Smooth muscle cell (in vitro differentiated cells): ENCODE measurements around the gene USP4. TPM values are rescaled to one million over a fixed set of nuclear protein-coding genes. Genes with fewer than 3 reads are reported as not detected.

ENCODE experiments used
- DNase-seq: peaks from one replicate; lab custom pipeline; 2025; ENCODE audit not compliant: unreplicated experiment; lab: John Stamatoyannopoulos, UW
- H2AFZ ChIP-seq: fragments of 200-600 bp; sonication (generic); 2 replicates; pipeline ENCODE4 v1.6.0; 2016; ENCODE audit warnings: antibody characterized with exemption, low read depth, mild to moderate bottlenecking
- H3F3A ChIP-seq: fragments of 200-600 bp; sonication (generic); 2 replicates; pipeline ENCODE4 v1.6.0; 2017; ENCODE audit warnings: antibody characterized with exemption, low read depth
- H3K27ac ChIP-seq: fragments of 200-600 bp; sonication (generic); 2 replicates; pipeline ENCODE4 v1.5.1; 2016; ENCODE audit warnings: low read depth, mild to moderate bottlenecking
- H3K27me3 ChIP-seq: fragments of 200-600 bp; sonication (generic); 2 replicates; pipeline ENCODE4 v1.6.1; 2016; ENCODE audit warnings: low read depth, mild to moderate bottlenecking
- H3K36me3 ChIP-seq: fragments of 200-600 bp; sonication (generic); 2 replicates; pipeline ENCODE4 v1.5.1; 2016; ENCODE audit warnings: low read depth
- H3K4me1 ChIP-seq: fragments of 200-600 bp; sonication (generic); 2 replicates; pipeline ENCODE4 v1.5.1; 2016; ENCODE audit warnings: low read depth
- H3K4me2 ChIP-seq: fragments of 200-600 bp; sonication (generic); 2 replicates; pipeline ENCODE4 v1.6.0; 2016; ENCODE audit warnings: mild to moderate bottlenecking
- H3K4me3 ChIP-seq: fragments of 200-600 bp; sonication (generic); 2 replicates; pipeline ENCODE4 v1.5.1; 2016; ENCODE audit warnings: mild to moderate bottlenecking
- H3K79me2 ChIP-seq: fragments of 200-600 bp; sonication (generic); 2 replicates; pipeline ENCODE4 v1.6.0; 2016; ENCODE audit warnings: low read depth, mild to moderate bottlenecking
- H3K9ac ChIP-seq: fragments of 200-600 bp; sonication (generic); 2 replicates; pipeline ENCODE4 v1.6.0; 2016; ENCODE audit warnings: low read depth
- H3K9me3 ChIP-seq: fragments of 200-600 bp; sonication (generic); replicated peaks from 2 replicates; pipeline ENCODE4 v1.5.1; 2016; ENCODE audit warnings: low read depth
- H4K20me1 ChIP-seq: fragments of 200-600 bp; sonication (generic); 2 replicates; pipeline ENCODE4 v1.6.0; 2016; ENCODE audit warnings: low read depth
- CTCF ChIP-seq: fragments of 200-600 bp; sonication (generic); IDR thresholded peaks from 2 replicates; pipeline ENCODE4 v1.5.1; 2017; ENCODE audit warnings: borderline replicate concordance, mild to moderate bottlenecking, antibody characterized with exemption; ENCODE audit not compliant: insufficient read depth, poor library complexity, severe bottlenecking
- WGBS: methylation state at CpG from one replicate; pipeline ENCODE4 v1.1.7; 2016; ENCODE audit warnings: low lambda C conversion rate; 5-methylcytosine and 5-hydroxymethylcytosine counted together
- polyA plus RNA-seq: library from polyadenylated mRNA; unstranded; fragments of >200 nt; fragmentation: Nextera tagmentation; extraction: Ambion mirVana; gene quantifications from 2 replicates; pipeline ENCODE4 v1.2.1, GENCODE V29; 2016
- total RNA-seq: library from RNA; depleted of rRNA; stranded (reverse); fragments of >200 nt; gene quantifications from 2 replicates; pipeline ENCODE4 v1.2.3, GENCODE V29; 2014

Gene USP4
- total and polyA plus RNA-seq, 2 experiments from 2014 or later: 25.6 to 28.3 TPM

- TF ChIP-seq CTCF: no peak
- Histone ChIP-seq H3K27me3 (no peaks in the 10 kb centered on the region), H3K4me2 (no peak overlapping the region), H4K20me1 (no peaks in the 10 kb centered on the region), H3K4me3 (no peak overlapping the region), H3K9ac (no peak overlapping the region), H3K36me3 (no peaks in the 10 kb centered on the region), H2AFZ (no peak overlapping the region), H3K4me1 (no peaks in the 10 kb centered on the region), H3K27ac (no peak overlapping the region), H3F3A (no peaks in the 10 kb centered on the region), H3K79me2 (no peaks in the 10 kb centered on the region), H3K9me3 (no peaks in the 10 kb centered on the region)
- DNase-seq: no peak
- WGBS: 94% methylated on average over 6 of the region's 6 CpGs
Measured at GRCh38 chr3:49263159-49263889, 76.5 kb downstream of the USP4 start.

- Histone ChIP-seq H3K79me2 (no peaks in the 10 kb centered on the region), H3K36me3 (no peaks in the 10 kb centered on the region), H4K20me1 (no peaks in the 10 kb centered on the region), H3K4me2 (no peak overlapping the region), H3K4me1 (no peaks in the 10 kb centered on the region), H3K27ac (no peak overlapping the region), H2AFZ (no peak overlapping the region), H3F3A (no peaks in the 10 kb centered on the region), H3K9me3 (no peaks in the 10 kb centered on the region), H3K27me3 (no peaks in the 10 kb centered on the region), H3K4me3 (no peak overlapping the region), H3K9ac (no peak overlapping the region)
- no peak for TF ChIP-seq CTCF
- 86% methylated on average over 5 of the region's 5 CpGs for WGBS
- no peak for DNase-seq
Measured at GRCh38 chr3:49260806-49261324, 79.0 kb downstream of the USP4 start.

GRCh38 chr3:49257187-49257586 lies 82.7 kb downstream of the USP4 start:
- no peak for TF ChIP-seq CTCF
- no peak overlapping the region for H3K4me2 ChIP-seq
- no peaks in the 10 kb centered on the region for H3F3A ChIP-seq
- 82% methylated on average over 3 of the region's 3 CpGs for WGBS
- no peaks in the 10 kb centered on the region for H3K36me3 ChIP-seq
- no peak overlapping the region for H3K27ac ChIP-seq
- no peaks in the 10 kb centered on the region for H3K4me1 ChIP-seq
- H3K9ac ChIP-seq: no peak overlapping the region
- H3K4me3 ChIP-seq: no peak overlapping the region
- H4K20me1 ChIP-seq: no peaks in the 10 kb centered on the region
- H2AFZ ChIP-seq: no peak overlapping the region
- DNase-seq: no peak
- no peaks in the 10 kb centered on the region for H3K27me3 ChIP-seq
- H3K9me3 ChIP-seq: no peaks in the 10 kb centered on the region
- no peaks in the 10 kb centered on the region for H3K79me2 ChIP-seq
